MM.1S (cell line): Measurements from ENCODE around the gene LRRC71.
A peak's percentile ranks its signal among the peaks of the same experiment; 100 is the strongest.

Experiments used
- CTCF ChIP-seq: fragments of 300-600 bp; sonication (generic); IDR thresholded peaks from 2 replicates; pipeline ENCODE4 v1.5.1; 2016; ENCODE audit warnings: antibody characterized with exemption, low read length, mixed read lengths
- EZH2 ChIP-seq: fragments of 300-600 bp; sonication (generic); optimal IDR thresholded peaks from 2 replicates; pipeline ENCODE3; 2017; ENCODE audit warnings: low read depth, mild to moderate bottlenecking, antibody characterized with exemption, low read length, mixed read lengths
- EZH2phosphoT487 ChIP-seq: fragments of 300-600 bp; sonication (generic); IDR thresholded peaks from 2 replicates; pipeline ENCODE4 v1.6.1; 2018; ENCODE audit warnings: antibody characterized with exemption, low read length

- no peak for TF ChIP-seq CTCF
- TF ChIP-seq EZH2phosphoT487 = no peak
- TF ChIP-seq EZH2 = peak; percentile 94
Observed at GRCh38 chr1:156923670-156924477, 3.4 kb downstream of the LRRC71 start.
